ENCODE measurements around the gene CCDC160.

CCDC160 gene

DNA sequence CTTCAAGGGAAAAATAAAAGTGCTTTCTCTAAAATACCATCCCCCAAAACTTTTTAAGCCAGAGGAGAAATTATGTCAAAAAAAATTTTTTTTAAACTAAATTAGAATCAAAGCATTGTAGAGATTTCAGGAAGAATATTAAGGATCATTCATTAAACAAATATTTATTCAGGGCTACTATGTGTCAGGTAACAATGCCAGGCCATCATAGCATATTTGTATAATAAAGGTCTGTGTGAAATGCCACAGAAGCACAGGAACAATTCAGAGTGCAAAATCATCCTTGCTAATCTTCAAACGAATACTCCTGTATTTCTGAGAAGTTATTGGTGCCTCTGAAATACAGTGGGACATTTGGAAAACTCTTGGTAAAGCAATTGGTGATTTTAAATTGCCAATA is 2.0 kb downstream of the CCDC160 start:
- TF ChIP-seq, protein P1, sequence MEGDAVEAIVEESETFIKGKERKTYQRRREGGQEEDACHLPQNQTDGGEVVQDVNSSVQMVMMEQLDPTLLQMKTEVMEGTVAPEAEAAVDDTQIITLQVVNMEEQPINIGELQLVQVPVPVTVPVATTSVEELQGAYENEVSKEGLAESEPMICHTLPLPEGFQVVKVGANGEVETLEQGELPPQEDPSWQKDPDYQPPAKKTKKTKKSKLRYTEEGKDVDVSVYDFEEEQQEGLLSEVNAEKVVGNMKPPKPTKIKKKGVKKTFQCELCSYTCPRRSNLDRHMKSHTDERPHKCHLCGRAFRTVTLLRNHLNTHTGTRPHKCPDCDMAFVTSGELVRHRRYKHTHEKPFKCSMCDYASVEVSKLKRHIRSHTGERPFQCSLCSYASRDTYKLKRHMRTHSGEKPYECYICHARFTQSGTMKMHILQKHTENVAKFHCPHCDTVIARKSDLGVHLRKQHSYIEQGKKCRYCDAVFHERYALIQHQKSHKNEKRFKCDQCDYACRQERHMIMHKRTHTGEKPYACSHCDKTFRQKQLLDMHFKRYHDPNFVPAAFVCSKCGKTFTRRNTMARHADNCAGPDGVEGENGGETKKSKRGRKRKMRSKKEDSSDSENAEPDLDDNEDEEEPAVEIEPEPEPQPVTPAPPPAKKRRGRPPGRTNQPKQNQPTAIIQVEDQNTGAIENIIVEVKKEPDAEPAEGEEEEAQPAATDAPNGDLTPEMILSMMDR (IDR thresholded peaks at IDR 0.05), result no peak

GRCh38 chrX:134240209-134240608 is 3.2 kb downstream of the CCDC160 start:
- TF ChIP-seq, protein P1 (IDR thresholded peaks at IDR 0.05), result no peak

DNA sequence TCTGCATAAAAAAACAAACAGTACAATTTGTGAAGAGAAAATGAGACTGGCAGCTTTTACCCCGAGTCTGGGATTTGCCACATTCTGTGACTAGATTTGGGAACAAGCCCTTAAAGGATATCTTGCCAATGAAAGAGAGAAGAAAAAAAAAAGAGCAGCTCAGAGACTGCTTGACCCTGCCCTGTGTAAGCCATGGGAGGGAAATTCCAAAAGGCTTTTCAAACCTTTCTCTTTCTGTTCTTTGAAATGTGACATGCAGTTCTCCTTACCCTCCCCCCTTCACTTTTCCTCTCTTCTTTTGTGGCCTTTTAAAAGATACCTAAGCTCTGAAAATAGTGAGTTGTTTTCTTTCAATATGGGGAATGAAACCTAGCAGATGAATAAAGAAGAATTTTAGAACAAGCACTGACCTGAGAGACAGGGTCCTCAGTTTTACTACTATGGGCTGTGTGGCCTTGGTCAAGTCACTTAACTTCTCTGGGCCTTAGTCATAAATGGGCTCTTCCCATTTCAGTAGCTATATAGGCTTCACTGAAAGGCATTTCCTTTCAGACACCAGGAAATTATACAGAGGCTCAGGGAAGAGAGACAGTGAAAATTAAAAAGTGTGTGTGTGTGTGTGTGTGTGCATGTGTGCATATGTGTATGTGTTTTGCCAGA is 5.1 kb downstream of the CCDC160 start:
- TF ChIP-seq, protein P1 (IDR thresholded peaks at IDR 0.05), result no peak

DNA sequence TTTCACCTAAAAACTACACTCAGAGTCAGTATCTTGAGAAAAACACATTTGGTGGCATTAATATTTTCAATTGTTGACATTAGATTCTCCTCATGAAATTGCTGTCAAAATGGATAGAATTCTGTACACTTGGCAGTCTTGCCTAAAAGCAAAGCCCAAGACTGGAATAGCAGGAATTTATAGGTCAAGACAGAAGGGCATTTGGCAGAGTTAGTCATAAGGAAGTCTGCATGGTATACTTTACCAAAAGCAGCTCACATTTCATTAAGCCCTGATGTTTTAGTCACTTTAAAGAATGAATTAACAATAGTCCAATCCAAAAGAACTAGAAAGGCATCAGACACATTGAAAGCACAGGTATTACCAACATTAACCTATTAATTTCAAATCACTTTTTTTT is 7.1 kb downstream of the CCDC160 start:
- TF ChIP-seq, protein P1 (IDR thresholded peaks at IDR 0.05), result no peak

- TF ChIP-seq, protein P1 (IDR thresholded peaks at IDR 0.05), result no peak
Observed at GRCh38 chrX:134246282-134246681, 9.3 kb downstream of the CCDC160 start.

- TF ChIP-seq, protein P1 (IDR thresholded peaks at IDR 0.05), result no peak
Observed at GRCh38 chrX:134247492-134247891, 10.5 kb downstream of the CCDC160 start.

DNA sequence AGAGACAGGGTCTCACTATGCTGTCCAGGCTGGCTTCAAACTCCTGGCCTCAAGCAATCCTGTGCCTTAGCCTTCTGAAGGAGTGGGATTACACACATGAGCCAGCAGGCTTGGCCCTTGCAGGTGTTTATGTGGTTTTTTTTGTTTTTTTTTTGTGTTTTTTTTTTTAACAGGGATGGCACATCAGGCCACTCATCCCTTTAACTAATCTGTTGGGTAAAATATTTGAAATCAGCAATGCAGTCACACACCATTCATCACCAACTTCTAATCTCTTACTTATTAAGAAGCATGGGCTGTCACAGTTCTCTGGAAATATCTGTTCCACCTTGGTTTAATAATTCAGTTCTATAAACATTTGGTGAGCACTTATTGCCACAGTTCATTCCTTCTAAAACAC is 12.3 kb downstream of the CCDC160 start:
- TF ChIP-seq, protein P1 (IDR thresholded peaks at IDR 0.05), result no peak

- TF ChIP-seq, protein P1 (IDR thresholded peaks at IDR 0.05), result no peak
Observed at GRCh38 chrX:134251241-134251640, 14.3 kb downstream of the CCDC160 start.
